Bronchial epithelial cell (primary cell): ENCODE results near the gene SUSD5. TPM values are rescaled to one million over a fixed set of nuclear protein-coding genes. Genes with fewer than 3 reads are reported as not detected.
A peak's percentile ranks its signal among the peaks of the same experiment; 100 is the strongest.

Source experiments
- DNase-seq: peaks from one replicate; pipeline ENCODE4 v3.0.0-alpha.2; 2010; ENCODE audit warnings: low read depth
- FAIRE-seq: peaks from 2 replicates; lab custom pipeline; 2011; peaks lifted over from hg19 to GRCh38; lab: Jason Lieb, UNC
- H3K27me3 ChIP-seq: 2 replicates; pipeline ENCODE4 v1.5.1; 2011; ENCODE audit warnings: low read length; ENCODE audit not compliant: control insufficient read depth, insufficient read depth
- H3K36me3 ChIP-seq: 2 replicates; pipeline ENCODE4 v1.5.1; 2011; ENCODE audit warnings: low read length; ENCODE audit not compliant: control insufficient read depth, insufficient read depth
- H3K4me3 ChIP-seq: 2 replicates; pipeline ENCODE4 v1.5.1; 2011; ENCODE audit warnings: mild to moderate bottlenecking, low read depth, low read length, control low read depth
- CTCF ChIP-seq: IDR thresholded peaks from 2 replicates; pipeline ENCODE4 v1.5.1; 2011; ENCODE audit warnings: mild to moderate bottlenecking, moderate library complexity, low read length, control low read depth, inconsistent platforms; ENCODE audit not compliant: insufficient read depth, severe bottlenecking
- total RNA-seq: library from RNA; depleted of rRNA; stranded (reverse); fragments of >200 nt; gene quantifications from 2 replicates; pipeline ENCODE4 v1.2.1, GENCODE V29; 2014

The SUSD5 gene
- total RNA-seq, 1 donor from 2014 or later = not detected

- H3K4me3 ChIP-seq = no peak overlapping the region
- TF ChIP-seq CTCF = no peak
- no peak for DNase-seq
- H3K36me3 ChIP-seq = no peaks in the 10 kb centered on the region
- FAIRE-seq = no peak
- H3K27me3 ChIP-seq = peaks cover 2% of the 10 kb centered on the region
Observed at GRCh38 chr3:33229066-33229465, 10.5 kb upstream of the SUSD5 start.

- FAIRE-seq (no peak), DNase-seq (no peak)
- Histone ChIP-seq H3K4me3 (no peak overlapping the region), H3K36me3 (no peaks in the 10 kb centered on the region), H3K27me3 (peaks cover 10% of the 10 kb centered on the region)
- TF ChIP-seq CTCF = no peak
Observed at GRCh38 chr3:33221241-33221640, 2.6 kb upstream of the SUSD5 start.

- FAIRE-seq (no peak), DNase-seq (no peak)
- H3K27me3 ChIP-seq = peaks cover 10% of the 10 kb centered on the region
- no peaks in the 10 kb centered on the region for H3K36me3 ChIP-seq
- TF ChIP-seq CTCF = no peak
- H3K4me3 ChIP-seq = peak overlapping the region; percentile 40
Observed at GRCh38 chr3:33219175-33219487, 521 bp upstream of the SUSD5 start.

- TF ChIP-seq CTCF = no peak
- Histone ChIP-seq H3K4me3 (peak overlapping the region; percentile 40), H3K36me3 (no peaks in the 10 kb centered on the region), H3K27me3 (peaks cover 10% of the 10 kb centered on the region)
- no peak for DNase-seq
- no peak for FAIRE-seq
Observed at GRCh38 chr3:33217866-33218445, 654 bp downstream of the SUSD5 start.

- no peak for FAIRE-seq
- Histone ChIP-seq H3K27me3 (peaks cover 10% of the 10 kb centered on the region), H3K36me3 (no peaks in the 10 kb centered on the region)
Observed at GRCh38 chr3:33215739-33216138, 2.9 kb downstream of the SUSD5 start.

More at GRCh38 chr3:33215739-33216138, 2.9 kb downstream of the SUSD5 start:
- no peak overlapping the region for H3K4me3 ChIP-seq
- TF ChIP-seq CTCF = no peak
- DNase-seq = no peak
